DND-41 (cell line): Measurements from ENCODE around the gene USP48.

Source experiments
- ATAC-seq: fragments of 200-7000 bp; cut with Tn5 transposase; 3 replicates; pipeline ENCODE4 v1.9.1; 2021; ENCODE audit warnings: low read depth; ENCODE audit not compliant: insufficient read depth
- DNase-seq: peaks from one replicate; pipeline ENCODE4 v3.0.0-alpha.2; 2020
- H2AFZ ChIP-seq: 2 replicates; pipeline ENCODE4 v1.6.0; 2012; ENCODE audit warnings: low read depth, low read length
- H3K27ac ChIP-seq: 2 replicates; pipeline ENCODE4 v1.5.1; 2012; ENCODE audit warnings: low read length, inconsistent platforms
- H3K27me3 ChIP-seq: fragments of 200-600 bp; sonication (generic); 2 replicates; pipeline ENCODE4 v1.6.0; 2012; ENCODE audit warnings: low read length, mild to moderate bottlenecking, inconsistent platforms; ENCODE audit not compliant: insufficient read depth, poor library complexity
- H3K36me3 ChIP-seq: 2 replicates; pipeline ENCODE4 v1.5.1; 2012; ENCODE audit warnings: low read length, inconsistent platforms; ENCODE audit not compliant: insufficient read depth
- H3K4me1 ChIP-seq: 2 replicates; pipeline ENCODE4 v1.5.1; 2012; ENCODE audit warnings: mild to moderate bottlenecking, low read length; ENCODE audit not compliant: insufficient read depth
- H3K4me2 ChIP-seq: 2 replicates; pipeline ENCODE4 v1.6.0; 2012; ENCODE audit warnings: mild to moderate bottlenecking, moderate library complexity, low read length, inconsistent platforms; ENCODE audit not compliant: insufficient read depth
- H3K4me3 ChIP-seq, 2 experiments: fragments of 200-600 bp in 1 of 2; shearing (Covaris generic) in 1 of 2; 2 replicates each; pipeline ENCODE4 v1.5.1; 2012 to 2016; ENCODE audit warnings: inconsistent platforms in 2 of 2, low read length in 2 of 2, mild to moderate bottlenecking in 2 of 2, low read depth in 1 of 2, moderate library complexity in 1 of 2
- H3K79me2 ChIP-seq: 2 replicates; pipeline ENCODE4 v1.6.0; 2012; ENCODE audit warnings: low read length, inconsistent platforms; ENCODE audit not compliant: insufficient read depth
- H3K9ac ChIP-seq: 2 replicates; pipeline ENCODE4 v1.6.0; 2012; ENCODE audit warnings: low read depth, mild to moderate bottlenecking, inconsistent platforms, low read length, moderate library complexity
- H3K9me3 ChIP-seq: 2 replicates; pipeline ENCODE4 v1.5.1; 2012; ENCODE audit warnings: low read length, moderate library complexity, mild to moderate bottlenecking, inconsistent platforms; ENCODE audit not compliant: insufficient read depth, severe bottlenecking
- H4K20me1 ChIP-seq: 2 replicates; pipeline ENCODE4 v1.6.0; 2012; ENCODE audit warnings: low read length; ENCODE audit not compliant: insufficient read depth
- EZH2 ChIP-seq: IDR thresholded peaks from 3 replicates; pipeline ENCODE4 v1.6.1; 2012; ENCODE audit warnings: borderline replicate concordance, low read depth, mild to moderate bottlenecking, moderate library complexity, low read length, inconsistent platforms; ENCODE audit not compliant: severe bottlenecking
- TF ChIP-seq, protein P1 (sequence below): IDR thresholded peaks from 2 replicates; pipeline ENCODE4 v1.5.1; 2012; ENCODE audit warnings: borderline replicate concordance, low read length, moderate library complexity, mild to moderate bottlenecking; ENCODE audit not compliant: poor library complexity, severe bottlenecking; ENCODE audit errors: extremely low read depth

USP48 gene

DNA sequence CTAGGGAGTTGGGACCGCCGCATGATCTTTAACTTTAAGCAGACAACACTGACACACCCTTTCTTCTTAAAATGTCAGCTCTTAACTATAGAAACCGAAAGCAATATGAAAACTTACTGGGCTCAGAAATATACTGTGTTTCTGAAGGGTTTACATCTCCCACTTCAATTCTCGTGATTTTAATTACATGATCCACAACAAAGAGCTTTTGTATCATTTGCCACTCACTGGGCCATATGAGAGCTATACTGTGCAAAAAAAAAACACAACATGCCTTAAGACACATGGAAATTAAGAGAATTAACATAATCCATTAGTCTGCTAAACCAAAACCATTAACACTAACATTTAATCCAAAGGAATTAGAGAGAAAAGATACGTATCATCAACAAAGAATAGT is 78.8 kb downstream of the USP48 start:
- DNase-seq, result no peak
- Histone ChIP-seq H3K9me3 (no peaks in the 10 kb centered on the region), H3K27ac (no peak overlapping the region), H3K4me3 (no peak overlapping the region), H3K27me3 (no peaks in the 10 kb centered on the region), H3K36me3 (peaks cover 84% of the 10 kb centered on the region), H3K9ac (no peak overlapping the region), H3K4me2 (no peak overlapping the region), H2AFZ (no peak overlapping the region), H3K4me1 (no peaks in the 10 kb centered on the region), H3K79me2 (no peaks in the 10 kb centered on the region), H4K20me1 (no peaks in the 10 kb centered on the region; the same call in 1 of the 2 replicates)
- no peak for TF ChIP-seq EZH2
- TF ChIP-seq, protein P1, sequence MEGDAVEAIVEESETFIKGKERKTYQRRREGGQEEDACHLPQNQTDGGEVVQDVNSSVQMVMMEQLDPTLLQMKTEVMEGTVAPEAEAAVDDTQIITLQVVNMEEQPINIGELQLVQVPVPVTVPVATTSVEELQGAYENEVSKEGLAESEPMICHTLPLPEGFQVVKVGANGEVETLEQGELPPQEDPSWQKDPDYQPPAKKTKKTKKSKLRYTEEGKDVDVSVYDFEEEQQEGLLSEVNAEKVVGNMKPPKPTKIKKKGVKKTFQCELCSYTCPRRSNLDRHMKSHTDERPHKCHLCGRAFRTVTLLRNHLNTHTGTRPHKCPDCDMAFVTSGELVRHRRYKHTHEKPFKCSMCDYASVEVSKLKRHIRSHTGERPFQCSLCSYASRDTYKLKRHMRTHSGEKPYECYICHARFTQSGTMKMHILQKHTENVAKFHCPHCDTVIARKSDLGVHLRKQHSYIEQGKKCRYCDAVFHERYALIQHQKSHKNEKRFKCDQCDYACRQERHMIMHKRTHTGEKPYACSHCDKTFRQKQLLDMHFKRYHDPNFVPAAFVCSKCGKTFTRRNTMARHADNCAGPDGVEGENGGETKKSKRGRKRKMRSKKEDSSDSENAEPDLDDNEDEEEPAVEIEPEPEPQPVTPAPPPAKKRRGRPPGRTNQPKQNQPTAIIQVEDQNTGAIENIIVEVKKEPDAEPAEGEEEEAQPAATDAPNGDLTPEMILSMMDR, result no peak
- no peak for ATAC-seq

DNA sequence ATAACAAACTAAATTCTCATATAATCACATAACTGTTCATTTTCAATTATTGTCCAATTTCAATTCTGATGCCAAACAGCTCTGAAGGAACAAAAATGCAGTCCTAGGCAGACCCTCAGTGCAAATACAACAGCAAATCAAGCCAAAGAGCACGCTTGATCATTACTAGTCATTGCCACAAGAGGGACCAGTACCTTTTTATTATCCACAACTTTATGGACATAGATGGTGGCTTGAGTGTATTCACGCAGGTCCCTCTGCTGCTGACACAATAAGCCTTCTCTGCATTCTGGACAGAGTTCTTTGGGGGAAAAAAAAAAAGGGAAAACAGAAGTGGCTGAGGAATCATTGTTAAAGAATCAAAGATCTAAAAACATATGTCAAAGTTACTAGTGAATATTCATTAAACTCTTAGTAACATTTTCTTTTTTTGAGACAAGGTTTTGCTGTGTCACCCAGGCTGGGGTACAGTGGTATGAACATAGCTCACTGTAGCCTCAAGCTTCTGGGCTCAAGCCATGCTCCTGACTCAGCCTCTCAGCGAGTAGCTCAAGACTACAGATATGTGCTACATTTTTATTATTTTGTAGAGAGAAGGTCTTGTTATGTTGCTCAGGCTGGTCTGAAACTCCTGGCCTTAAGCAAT is 79.5 kb downstream of the USP48 start:
- H3K36me3 ChIP-seq, result peaks cover 84% of the 10 kb centered on the region
- no peak overlapping the region for H3K4me3 ChIP-seq
- DNase-seq (no peak), ATAC-seq (0 out of 3 replicates have a peak, but pooled peaks have one; percentile 53)
- H3K27me3 ChIP-seq, result no peaks in the 10 kb centered on the region
- H3K9ac ChIP-seq, result no peak overlapping the region
- H3K4me1 ChIP-seq, result no peaks in the 10 kb centered on the region
- H2AFZ ChIP-seq, result no peak overlapping the region
- H3K4me2 ChIP-seq, result no peak overlapping the region
- TF ChIP-seq, protein P1, result peak; percentile 51
- no peak for TF ChIP-seq EZH2
- no peaks in the 10 kb centered on the region; the same call in 1 of the 2 replicates for H4K20me1 ChIP-seq
- H3K9me3 ChIP-seq, result no peaks in the 10 kb centered on the region
- no peaks in the 10 kb centered on the region for H3K79me2 ChIP-seq
- H3K27ac ChIP-seq, result no peak overlapping the region

DNA sequence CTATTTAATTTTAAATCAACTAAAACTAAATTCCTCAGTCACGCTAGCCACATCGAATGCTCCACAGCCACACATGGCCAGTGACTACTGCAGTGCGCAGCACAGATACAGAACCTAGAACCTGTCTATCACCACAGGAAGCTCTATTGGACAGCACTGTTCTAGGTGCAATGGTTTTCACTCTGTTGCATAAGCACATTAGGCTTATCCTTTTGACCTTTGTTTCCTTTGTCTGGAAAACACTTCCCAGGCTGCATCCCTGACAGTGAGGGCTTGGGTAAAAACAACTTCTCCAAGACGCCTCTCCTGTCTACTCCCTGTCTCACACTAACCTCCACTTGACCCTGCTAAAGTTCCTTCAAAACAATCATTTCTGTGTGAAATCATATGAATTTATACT is 80.2 kb downstream of the USP48 start:
- peaks cover 82% of the 10 kb centered on the region for H3K36me3 ChIP-seq
- no peak overlapping the region for H3K4me2 ChIP-seq
- ATAC-seq (no peak), DNase-seq (no peak)
- TF ChIP-seq, protein P1, result no peak
- H3K4me1 ChIP-seq, result no peaks in the 10 kb centered on the region
- no peak overlapping the region for H3K9ac ChIP-seq
- H3K79me2 ChIP-seq, result no peaks in the 10 kb centered on the region
- no peaks in the 10 kb centered on the region for H3K9me3 ChIP-seq
- no peak overlapping the region for H3K27ac ChIP-seq
- H3K27me3 ChIP-seq, result no peaks in the 10 kb centered on the region
- no peak overlapping the region for H3K4me3 ChIP-seq
- no peaks in the 10 kb centered on the region; the same call in 1 of the 2 replicates for H4K20me1 ChIP-seq
- no peak overlapping the region for H2AFZ ChIP-seq

DNA sequence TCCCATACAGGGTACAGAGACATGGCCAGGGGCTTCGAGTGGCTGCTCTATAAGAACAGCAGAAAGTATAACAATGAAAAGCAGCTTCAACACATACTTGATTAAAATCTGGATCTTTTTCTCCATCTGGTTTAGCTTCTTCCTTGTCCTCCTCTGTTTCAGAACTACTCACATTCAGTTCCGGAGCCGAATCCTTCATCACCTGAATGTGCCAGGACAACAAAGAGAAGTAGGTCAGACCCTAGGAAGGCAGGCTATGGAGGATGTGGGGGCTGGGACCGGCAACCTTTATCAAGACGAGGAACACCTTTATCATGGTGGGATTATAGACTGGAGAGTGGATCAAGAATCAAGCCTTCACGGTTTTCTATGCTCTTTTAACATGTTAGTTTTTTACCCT is 81.5 kb downstream of the USP48 start:
- no peaks in the 10 kb centered on the region for H3K27me3 ChIP-seq
- DNase-seq (no peak), ATAC-seq (no peak)
- H3K79me2 ChIP-seq, result no peaks in the 10 kb centered on the region
- H3K27ac ChIP-seq, result no peak overlapping the region
- H3K4me1 ChIP-seq, result no peaks in the 10 kb centered on the region
- no peak overlapping the region for H3K9ac ChIP-seq
- peaks cover 2% of the 10 kb centered on the region; the same call in 1 of the 2 replicates for H4K20me1 ChIP-seq
- TF ChIP-seq EZH2, result no peak
- TF ChIP-seq, protein P1, result no peak
- no peak overlapping the region for H2AFZ ChIP-seq
- peaks cover 79% of the 10 kb centered on the region for H3K36me3 ChIP-seq
- no peak overlapping the region for H3K4me3 ChIP-seq
- H3K9me3 ChIP-seq, result no peaks in the 10 kb centered on the region
- no peak overlapping the region for H3K4me2 ChIP-seq
